Neural cell (in vitro differentiated cells): ENCODE data around the gene KDM4C.

Experiments
- CTCF ChIP-seq: fragments of 450-650 bp; IDR thresholded peaks from 2 replicates; pipeline ENCODE4 v1.5.1; 2014; ENCODE audit warnings: antibody characterized with exemption, mild to moderate bottlenecking, moderate library complexity; ENCODE audit not compliant: poor library complexity, severe bottlenecking
- EP300 ChIP-seq: fragments of 450-650 bp; conservative IDR thresholded peaks from 2 replicates; pipeline ENCODE4 v1.6.1; 2014; ENCODE audit warnings: antibody characterized with exemption, mild to moderate bottlenecking, moderate library complexity; ENCODE audit not compliant: poor library complexity, severe bottlenecking
- EZH2 ChIP-seq: fragments of 200-600, 300-800 bp; shearing (Covaris generic), sonication (generic); IDR thresholded peaks from 2 replicates; pipeline ENCODE4 v1.6.1; 2014; ENCODE audit warnings: antibody characterized with exemption, low read length, borderline replicate concordance, mild to moderate bottlenecking; ENCODE audit not compliant: insufficient read depth, poor library complexity, severe bottlenecking
- MXI1 ChIP-seq: fragments of 450-650 bp; conservative IDR thresholded peaks from 2 replicates; pipeline ENCODE4 v1.6.1; 2014; ENCODE audit warnings: antibody characterized with exemption, mild to moderate bottlenecking; ENCODE audit not compliant: poor library complexity, severe bottlenecking
- POLR2AphosphoS5 ChIP-seq: IDR thresholded peaks from 2 replicates; pipeline ENCODE4 v1.6.1; 2012
- RAD21 ChIP-seq: fragments of 450-650 bp; conservative IDR thresholded peaks from 2 replicates; pipeline ENCODE4 v1.6.1; 2014; ENCODE audit warnings: antibody characterized with exemption, mild to moderate bottlenecking, moderate library complexity
- REST ChIP-seq: IDR thresholded peaks from 2 replicates; pipeline ENCODE4 v1.6.1; 2012; ENCODE audit warnings: borderline replicate concordance
- SMC3 ChIP-seq: fragments of 450-650 bp; conservative IDR thresholded peaks from 2 replicates; pipeline ENCODE4 v1.6.1; 2014; ENCODE audit warnings: antibody characterized with exemption, mild to moderate bottlenecking, moderate library complexity; ENCODE audit not compliant: poor library complexity
- TAF1 ChIP-seq: IDR thresholded peaks from 2 replicates; pipeline ENCODE4 v1.6.1; 2012; ENCODE audit warnings: low read depth

- TF ChIP-seq CTCF (no peak), EP300 (no peak), POLR2AphosphoS5 (no peak), TAF1 (no peak), EZH2 (no peak), MXI1 (no peak), SMC3 (no peak), REST (no peak), RAD21 (no peak)
These were observed 135.8 kb downstream of the KDM4C start for GRCh38 chr9:6893350-6894131.
